K562 (cell line): ENCODE results near the gene IFITM2. TPM values are rescaled to one million over a fixed set of nuclear protein-coding genes. Genes with fewer than 3 reads are reported as not detected.

Experiments used
- COPS2 ChIP-seq: fragments of 450-650 bp; conservative IDR thresholded peaks from 2 replicates; pipeline ENCODE4 v1.6.1; 2016; ENCODE audit warnings: mild to moderate bottlenecking, moderate library complexity
- DACH1 ChIP-seq: fragments of 450-650 bp; IDR thresholded peaks from 2 replicates; pipeline ENCODE4 v1.6.1; 2018; ENCODE audit not compliant: partially characterized antibody
- DMBX1 ChIP-seq: fragments of 250-450 bp; sonication (Bioruptor Pico); IDR thresholded peaks from 2 replicates; pipeline ENCODE4 v1.8.0; 2022; ENCODE audit warnings: inconsistent platforms, mild to moderate bottlenecking, moderate library complexity, borderline replicate concordance
- ESRRB ChIP-seq: fragments of 250-450 bp; sonication (Bioruptor Pico); IDR thresholded peaks from 2 replicates; pipeline ENCODE4 v1.5.0; 2020; ENCODE audit warnings: mild to moderate bottlenecking, moderate library complexity, borderline replicate concordance
- ETV1 ChIP-seq: fragments of 450-650 bp; conservative IDR thresholded peaks from 2 replicates; pipeline ENCODE4 v1.6.1; 2016; ENCODE audit warnings: missing genetic modification characterization, control low read depth, low read depth, missing compliant biosample characterization
- HDGF ChIP-seq: fragments of 450-650 bp; IDR thresholded peaks from 2 replicates; pipeline ENCODE4 v1.6.1; 2016
- HNRNPL ChIP-seq: fragments of 200-400 bp; formaldehyde crosslinking; IDR thresholded peaks from 2 replicates; pipeline ENCODE4 v1.6.1; 2017; ENCODE audit warnings: low read depth, mild to moderate bottlenecking, low read length
- JUND ChIP-seq, 2 experiments: IDR thresholded peaks; 2 replicates in 1 of 2; 3 replicates in 1 of 2; pipeline ENCODE4 v1.6.1; 2011; ENCODE audit warnings: borderline replicate concordance in 2 of 2, low read depth in 2 of 2, low read length in 2 of 2, improper control_type of control experiment in 1 of 2, missing biosample characterization in 1 of 2, missing genetic modification characterization in 1 of 2, missing genetic modification reagents in 1 of 2
- KHSRP ChIP-seq: fragments of 450-650 bp; IDR thresholded peaks from 2 replicates; pipeline ENCODE4 v1.6.1; 2017
- NFIX ChIP-seq: fragments of 250-450 bp; sonication (Bioruptor Pico); IDR thresholded peaks from 2 replicates; pipeline ENCODE4 v1.4.0; 2020; ENCODE audit warnings: low read depth, mild to moderate bottlenecking, moderate library complexity
- NONO ChIP-seq, 2 experiments: fragments of 200-400 bp in 1 of 2; fragments of 450-650 bp in 1 of 2; formaldehyde crosslinking in 1 of 2; IDR thresholded peaks; 2 replicates each; pipeline ENCODE4 v1.6.1; 2017; ENCODE audit warnings: low read depth in 2 of 2, mild to moderate bottlenecking in 2 of 2, moderate library complexity in 2 of 2, low read length in 1 of 2
- PRMT5 ChIP-seq: sonication (generic); formaldehyde crosslinking; IDR thresholded peaks from 2 replicates; pipeline ENCODE4 v1.5.0; 2020; ENCODE audit warnings: missing genetic modification reagents
- TBL1XR1 ChIP-seq, 2 experiments: IDR thresholded peaks; 2 replicates each; pipeline ENCODE4 v1.6.1; 2012; ENCODE audit warnings: improper control_type of control experiment in 2 of 2, low read length in 2 of 2, mild to moderate bottlenecking in 1 of 2
- ZNF311 ChIP-seq: fragments of 250-450 bp; sonication (Bioruptor Pico); IDR thresholded peaks from 2 replicates; pipeline ENCODE4 v1.4.0; 2020; ENCODE audit warnings: mild to moderate bottlenecking, moderate library complexity
- ZNF324 ChIP-seq: fragments of 250-450 bp; sonication (Bioruptor Pico); IDR thresholded peaks from 2 replicates; pipeline ENCODE4 v1.4.0; 2020; ENCODE audit warnings: mild to moderate bottlenecking
- ZNF408 ChIP-seq: fragments of 250-450 bp; sonication (Bioruptor Pico); IDR thresholded peaks from 2 replicates; pipeline ENCODE4 v1.4.0; 2020; ENCODE audit warnings: low read depth, mild to moderate bottlenecking, moderate library complexity
- ZNF41 ChIP-seq: fragments of 250-450 bp; sonication (Bioruptor Pico); conservative IDR thresholded peaks from 2 replicates; pipeline ENCODE4 v1.4.0; 2020; ENCODE audit warnings: mild to moderate bottlenecking
- ZNF586 ChIP-seq: fragments of 450-650 bp; formaldehyde crosslinking; conservative IDR thresholded peaks from 2 replicates; pipeline ENCODE4 v1.4.0; 2020; ENCODE audit warnings: mild to moderate bottlenecking, moderate library complexity
- polyA plus RNA-seq, 8 experiments: library from polyadenylated mRNA; depleted of rRNA in 4 of 8; stranded (reverse) in 5 of 8; unstranded in 3 of 8; fragments of >200 nt; fragmentation: Nextera tagmentation in 2 of 8; fragmentation: Illumina TruSeq in 1 of 8; extraction: Ambion mirVana in 2 of 8; extraction: Trizol in 1 of 8; gene quantifications; 2 replicates each; pipeline versions ENCODE4 v1.2.1 to v1.2.3, GENCODE V29; 2011 to 2014; ENCODE audit warnings: inconsistent platforms in 1 of 8, missing spikeins in 1 of 8
- total RNA-seq, 7 experiments: library from RNA; depleted of rRNA in 6 of 7; stranded (reverse); fragments of >200 nt in 6 of 7; fragmentation: Illumina TruSeq in 2 of 7; extraction: Trizol in 2 of 7; gene quantifications; 2 replicates each; pipeline versions ENCODE4 v1.2.1 to v1.2.3, GENCODE V29; 2011 to 2021; ENCODE audit warnings: low replicate concordance in 1 of 7
- TF ChIP-seq, protein P1 (sequence below): fragments of 450-650 bp; IDR thresholded peaks from 2 replicates; pipeline ENCODE4 v1.7.1; 2018; ENCODE audit warnings: mild to moderate bottlenecking, low read depth; ENCODE audit not compliant: partially characterized antibody
- TF ChIP-seq, protein P2 (sequence below), 2 experiments: fragments of 450-650 bp; IDR thresholded peaks; 2 replicates each; pipeline ENCODE4 v1.6.1; 2018; ENCODE audit warnings: mild to moderate bottlenecking in 2 of 2, low read depth in 1 of 2; ENCODE audit not compliant: partially characterized antibody in 2 of 2
- TF ChIP-seq, protein P3 (sequence below): fragments of 450-650 bp; formaldehyde crosslinking; IDR thresholded peaks from 2 replicates; pipeline ENCODE4 v1.4.0; 2020; ENCODE audit warnings: mild to moderate bottlenecking, moderate library complexity

The IFITM2 gene
- total and polyA plus RNA-seq, 9 of the 15 experiments (the other 6 are each of a cell fraction or from before 2014, with no cell fraction given): 52.8 to 4,872 (median 356) TPM

DNA sequence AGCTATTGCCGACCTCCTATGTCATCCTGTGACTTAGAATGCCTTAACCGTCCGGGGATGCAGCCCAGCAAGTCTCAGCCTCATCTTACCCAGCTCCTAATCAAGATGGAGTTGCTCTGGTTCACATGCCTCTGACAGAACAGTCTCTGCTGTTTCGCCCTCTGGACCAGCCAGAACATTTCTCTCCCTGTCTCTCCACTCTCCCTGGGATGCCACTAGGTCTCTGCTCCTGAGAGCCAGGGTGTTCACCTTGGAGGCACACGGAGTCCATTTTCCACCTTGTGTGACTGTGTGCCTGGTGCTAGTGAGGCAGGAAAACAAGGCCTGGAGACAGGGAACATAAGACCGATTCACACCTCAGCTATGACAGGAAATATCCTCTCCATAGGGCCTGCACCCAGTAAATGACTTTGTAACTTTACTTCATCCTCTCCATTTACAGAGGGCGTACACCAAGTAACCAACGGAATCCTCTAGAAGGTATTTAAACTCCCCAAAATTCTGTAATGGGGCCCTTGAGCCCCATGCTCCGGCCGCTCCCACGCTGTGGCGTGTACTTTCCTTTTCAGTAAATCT, 44.9 kb downstream of the IFITM2 start (continued):
- TF ChIP-seq HNRNPL (no peak), ESRRB (CRISPR knock-in tag) (peak; percentile 67; the same call in 1 of the 2 replicates), COPS2 (no peak), ZNF324 (peak; percentile 86), TBL1XR1 (IDR thresholded peaks at IDR 0.05; ENCODE audit: low read length in 2 of 2) (no peak), JUND (IDR thresholded peaks at IDR 0.05; ENCODE audit: borderline replicate concordance, low read depth, low read length) (no peak), JUND (tag; IDR thresholded peaks at IDR 0.05; ENCODE audit: borderline replicate concordance, low read depth, low read length) (peak; percentile 74; the same call in 2 of the 3 replicates), DACH1 (no peak), KHSRP (no peak), NONO (IDR thresholded peaks at IDR 0.05; ENCODE audit: low read depth in 2 of 2, low read length in 1 of 2) (no peak), DMBX1 (CRISPR knock-in tag) (peak; percentile 99), ZNF41 (CRISPR knock-in tag) (peak; percentile 93), ZNF408 (CRISPR knock-in tag) (no peak), HDGF (no peak), PRMT5 (no peak), ZNF586 (CRISPR knock-in tag) (peak; percentile 85; the same call in 1 of the 2 replicates), ZNF311 (peak; percentile 99), ETV1 (tag) (peak; percentile 62), NFIX (peak; percentile 72)
- TF ChIP-seq, protein P1, sequence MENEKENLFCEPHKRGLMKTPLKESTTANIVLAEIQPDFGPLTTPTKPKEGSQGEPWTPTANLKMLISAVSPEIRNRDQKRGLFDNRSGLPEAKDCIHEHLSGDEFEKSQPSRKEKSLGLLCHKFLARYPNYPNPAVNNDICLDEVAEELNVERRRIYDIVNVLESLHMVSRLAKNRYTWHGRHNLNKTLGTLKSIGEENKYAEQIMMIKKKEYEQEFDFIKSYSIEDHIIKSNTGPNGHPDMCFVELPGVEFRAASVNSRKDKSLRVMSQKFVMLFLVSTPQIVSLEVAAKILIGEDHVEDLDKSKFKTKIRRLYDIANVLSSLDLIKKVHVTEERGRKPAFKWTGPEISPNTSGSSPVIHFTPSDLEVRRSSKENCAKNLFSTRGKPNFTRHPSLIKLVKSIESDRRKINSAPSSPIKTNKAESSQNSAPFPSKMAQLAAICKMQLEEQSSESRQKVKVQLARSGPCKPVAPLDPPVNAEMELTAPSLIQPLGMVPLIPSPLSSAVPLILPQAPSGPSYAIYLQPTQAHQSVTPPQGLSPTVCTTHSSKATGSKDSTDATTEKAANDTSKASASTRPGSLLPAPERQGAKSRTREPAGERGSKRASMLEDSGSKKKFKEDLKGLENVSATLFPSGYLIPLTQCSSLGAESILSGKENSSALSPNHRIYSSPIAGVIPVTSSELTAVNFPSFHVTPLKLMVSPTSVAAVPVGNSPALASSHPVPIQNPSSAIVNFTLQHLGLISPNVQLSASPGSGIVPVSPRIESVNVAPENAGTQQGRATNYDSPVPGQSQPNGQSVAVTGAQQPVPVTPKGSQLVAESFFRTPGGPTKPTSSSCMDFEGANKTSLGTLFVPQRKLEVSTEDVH: no peak
- TF ChIP-seq, protein P2, sequence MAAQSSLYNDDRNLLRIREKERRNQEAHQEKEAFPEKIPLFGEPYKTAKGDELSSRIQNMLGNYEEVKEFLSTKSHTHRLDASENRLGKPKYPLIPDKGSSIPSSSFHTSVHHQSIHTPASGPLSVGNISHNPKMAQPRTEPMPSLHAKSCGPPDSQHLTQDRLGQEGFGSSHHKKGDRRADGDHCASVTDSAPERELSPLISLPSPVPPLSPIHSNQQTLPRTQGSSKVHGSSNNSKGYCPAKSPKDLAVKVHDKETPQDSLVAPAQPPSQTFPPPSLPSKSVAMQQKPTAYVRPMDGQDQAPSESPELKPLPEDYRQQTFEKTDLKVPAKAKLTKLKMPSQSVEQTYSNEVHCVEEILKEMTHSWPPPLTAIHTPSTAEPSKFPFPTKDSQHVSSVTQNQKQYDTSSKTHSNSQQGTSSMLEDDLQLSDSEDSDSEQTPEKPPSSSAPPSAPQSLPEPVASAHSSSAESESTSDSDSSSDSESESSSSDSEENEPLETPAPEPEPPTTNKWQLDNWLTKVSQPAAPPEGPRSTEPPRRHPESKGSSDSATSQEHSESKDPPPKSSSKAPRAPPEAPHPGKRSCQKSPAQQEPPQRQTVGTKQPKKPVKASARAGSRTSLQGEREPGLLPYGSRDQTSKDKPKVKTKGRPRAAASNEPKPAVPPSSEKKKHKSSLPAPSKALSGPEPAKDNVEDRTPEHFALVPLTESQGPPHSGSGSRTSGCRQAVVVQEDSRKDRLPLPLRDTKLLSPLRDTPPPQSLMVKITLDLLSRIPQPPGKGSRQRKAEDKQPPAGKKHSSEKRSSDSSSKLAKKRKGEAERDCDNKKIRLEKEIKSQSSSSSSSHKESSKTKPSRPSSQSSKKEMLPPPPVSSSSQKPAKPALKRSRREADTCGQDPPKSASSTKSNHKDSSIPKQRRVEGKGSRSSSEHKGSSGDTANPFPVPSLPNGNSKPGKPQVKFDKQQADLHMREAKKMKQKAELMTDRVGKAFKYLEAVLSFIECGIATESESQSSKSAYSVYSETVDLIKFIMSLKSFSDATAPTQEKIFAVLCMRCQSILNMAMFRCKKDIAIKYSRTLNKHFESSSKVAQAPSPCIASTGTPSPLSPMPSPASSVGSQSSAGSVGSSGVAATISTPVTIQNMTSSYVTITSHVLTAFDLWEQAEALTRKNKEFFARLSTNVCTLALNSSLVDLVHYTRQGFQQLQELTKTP (IDR thresholded peaks at IDR 0.05; ENCODE audit: low read depth in 1 of 2, partially characterized antibody in 2 of 2): no peak
- TF ChIP-seq, protein P3, sequence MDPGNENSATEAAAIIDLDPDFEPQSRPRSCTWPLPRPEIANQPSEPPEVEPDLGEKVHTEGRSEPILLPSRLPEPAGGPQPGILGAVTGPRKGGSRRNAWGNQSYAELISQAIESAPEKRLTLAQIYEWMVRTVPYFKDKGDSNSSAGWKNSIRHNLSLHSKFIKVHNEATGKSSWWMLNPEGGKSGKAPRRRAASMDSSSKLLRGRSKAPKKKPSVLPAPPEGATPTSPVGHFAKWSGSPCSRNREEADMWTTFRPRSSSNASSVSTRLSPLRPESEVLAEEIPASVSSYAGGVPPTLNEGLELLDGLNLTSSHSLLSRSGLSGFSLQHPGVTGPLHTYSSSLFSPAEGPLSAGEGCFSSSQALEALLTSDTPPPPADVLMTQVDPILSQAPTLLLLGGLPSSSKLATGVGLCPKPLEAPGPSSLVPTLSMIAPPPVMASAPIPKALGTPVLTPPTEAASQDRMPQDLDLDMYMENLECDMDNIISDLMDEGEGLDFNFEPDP (CRISPR knock-in tag): peak; percentile 94
